Endothelial cell of hepatic sinusoid (primary cell): ENCODE results near the gene POGLUT2.

ENCODE experiments used
- in situ Hi-C: cut with HindIII; loops from 2 replicates; pipeline ENCODE4 v1.10.0; 2017; ENCODE audit warnings: low sequenced_read_pairs

Gene POGLUT2

GRCh38 chr13:102771298-102772041 is 27.3 kb downstream of the POGLUT2 start:
- in situ Hi-C loops: no loop called here

- in situ Hi-C loops: no loop called here
Observed at GRCh38 chr13:102770435-102770834, 28.3 kb downstream of the POGLUT2 start.

DNA sequence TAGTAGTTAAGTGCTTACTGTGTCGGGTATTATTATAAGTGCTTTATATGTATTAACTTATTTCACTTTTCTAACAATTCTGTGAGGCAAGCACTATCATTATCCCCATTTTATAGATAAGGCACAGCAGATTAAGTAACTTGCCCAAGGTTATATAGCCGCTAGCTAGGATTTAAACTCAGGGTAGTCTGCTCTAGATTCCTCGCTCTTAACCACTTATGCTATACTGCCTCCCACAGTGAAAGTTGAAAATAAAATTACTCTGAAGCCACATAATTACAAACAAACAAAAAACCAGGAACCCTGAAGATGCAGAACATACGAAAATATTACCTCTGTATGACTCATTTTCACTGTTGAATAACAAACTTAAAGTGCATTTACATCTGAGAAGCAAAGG is 29.1 kb downstream of the POGLUT2 start:
- in situ Hi-C loops: no loop called here

DNA sequence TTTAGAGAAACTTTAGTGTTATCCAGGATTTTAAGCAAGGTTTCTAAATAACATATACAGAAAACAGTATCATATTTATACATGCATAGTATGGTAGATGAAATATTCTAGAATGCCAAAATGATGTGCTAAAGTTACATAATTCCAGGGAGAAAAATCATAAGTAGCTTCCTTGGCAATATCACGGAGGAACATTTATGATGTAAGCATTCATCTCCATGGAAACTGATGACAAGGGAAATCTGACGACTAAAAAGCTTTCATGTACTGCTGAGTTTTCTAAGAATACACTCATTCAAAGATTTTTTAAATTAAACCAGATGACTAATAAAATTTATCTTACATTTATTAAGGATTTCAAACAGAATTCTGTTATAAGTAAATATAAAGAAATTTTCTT is 29.9 kb downstream of the POGLUT2 start:
- in situ Hi-C loops: no loop called here

- in situ Hi-C loops: no loop called here
Observed at GRCh38 chr13:102763741-102764140, 35.0 kb downstream of the POGLUT2 start.

DNA sequence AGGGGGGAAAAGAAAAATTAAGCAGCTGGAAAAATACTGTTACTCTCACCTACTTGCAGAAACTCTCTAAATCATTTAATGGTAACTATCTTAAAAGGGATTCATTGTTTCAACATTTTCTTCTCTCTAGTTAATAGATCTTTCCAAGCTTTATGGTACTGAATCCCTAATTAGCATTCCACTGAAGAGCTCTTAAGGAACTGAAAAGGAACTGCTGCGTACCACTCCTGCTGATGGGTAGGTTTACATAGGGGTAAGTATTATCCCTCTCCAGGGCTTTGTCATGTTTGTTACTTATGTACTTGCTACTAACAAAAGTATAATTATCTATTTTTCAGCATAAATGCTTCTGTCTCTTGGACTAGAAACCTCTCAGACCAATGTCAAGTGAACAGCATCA is 37.7 kb downstream of the POGLUT2 start:
- in situ Hi-C loops: no loop called here

DNA sequence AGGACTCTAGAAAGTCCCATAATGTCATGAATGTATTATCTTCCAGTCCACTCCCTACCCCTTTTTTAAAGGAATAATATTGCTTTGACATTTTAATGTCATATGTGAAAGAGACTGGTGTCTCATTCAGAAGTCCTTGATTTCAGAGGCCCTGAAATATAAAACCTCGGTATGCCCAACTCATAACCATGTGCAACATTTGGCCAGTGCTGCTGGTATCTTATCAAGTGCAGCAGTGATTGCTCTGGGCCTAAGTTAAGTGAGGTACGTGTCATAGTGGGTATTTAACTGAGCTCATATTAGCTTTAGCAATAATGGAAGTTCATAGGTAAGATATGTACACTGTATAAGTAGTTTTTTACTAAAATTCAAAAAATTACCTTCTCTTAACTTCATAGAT is 39.9 kb downstream of the POGLUT2 start:
- in situ Hi-C loops: no loop called here

- in situ Hi-C loops: no loop called here
Observed at GRCh38 chr13:102757006-102757405, 41.8 kb downstream of the POGLUT2 start.

DNA sequence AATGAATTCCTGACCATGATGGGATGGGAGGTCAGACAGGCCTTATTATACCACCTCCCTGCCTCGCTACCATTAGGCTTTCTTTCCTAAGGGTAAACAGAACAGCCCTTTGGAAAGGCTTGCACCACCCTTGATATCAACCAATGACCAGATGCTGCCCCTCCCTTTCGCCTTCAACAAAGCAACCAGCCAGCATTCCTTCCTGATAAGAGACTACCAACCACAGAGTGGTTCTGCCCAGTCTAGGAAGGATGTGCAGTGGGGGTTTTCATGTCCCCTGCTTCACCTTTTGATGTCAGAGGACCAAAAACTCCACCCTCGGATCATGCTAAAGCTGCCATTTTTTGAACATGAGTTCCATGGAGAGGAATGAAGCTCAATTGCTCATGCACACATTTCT is 46.9 kb downstream of the POGLUT2 start:
- in situ Hi-C loops: no loop called here

DNA sequence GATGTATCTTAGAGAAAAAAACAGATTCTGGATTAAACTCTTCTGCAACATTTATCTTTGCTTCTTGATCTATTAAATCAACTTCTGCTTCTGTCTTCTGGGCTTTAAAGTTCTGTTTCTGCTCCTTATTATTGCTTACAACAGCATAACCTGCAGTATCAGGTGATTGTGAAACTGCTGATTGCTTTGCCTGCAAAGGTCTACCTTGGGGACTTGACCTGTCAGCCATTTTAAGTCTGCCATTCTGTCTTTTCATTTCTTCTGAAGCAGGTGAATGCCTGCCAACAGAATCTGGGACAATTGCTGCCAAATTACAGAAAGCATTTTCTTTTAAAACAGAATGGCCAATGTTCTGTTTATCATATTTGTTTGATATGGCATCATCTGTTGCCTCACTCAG is 56.3 kb downstream of the POGLUT2 start:
- in situ Hi-C loops: no loop called here

- in situ Hi-C loops: no loop called here
Observed at GRCh38 chr13:102742101-102742500, 56.7 kb downstream of the POGLUT2 start.
